Measurements from ENCODE around the gene TAAR9. TPM values are rescaled to one million over a fixed set of nuclear protein-coding genes. Genes with fewer than 3 reads are reported as not detected.
A peak's percentile ranks its signal among the peaks of the same experiment; 100 is the strongest.

The TAAR9 gene
- total RNA-seq, 3 donors from 2014 or later = not detected

DNA sequence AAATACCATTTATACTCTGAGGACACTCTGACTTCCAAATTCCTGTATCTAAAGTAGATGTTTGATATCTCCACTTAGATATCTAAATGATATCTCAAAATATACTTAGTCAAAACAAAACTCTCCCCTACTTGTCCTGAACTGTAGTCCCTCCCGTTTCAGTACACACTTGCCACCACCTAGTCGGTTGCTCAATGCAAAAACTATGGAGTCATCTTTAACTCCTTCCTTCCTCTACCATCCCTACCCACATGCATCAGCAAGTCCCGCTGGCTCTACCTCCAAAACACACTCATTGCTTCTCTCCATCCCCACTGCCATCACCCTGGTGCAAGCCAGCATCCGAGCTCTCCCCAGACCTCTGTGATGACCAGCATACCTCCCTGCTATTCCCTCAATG is 38.3 kb upstream of the TAAR9 start:
- no peaks in the 10 kb centered on the region for H3K36me3 ChIP-seq (ENCODE audit: low read depth)
- intact Hi-C loops (cut with DNase I, micrococcal nuclease) = no loop called here
- peaks cover 3% of the 10 kb centered on the region for H3K4me1 ChIP-seq (ENCODE audit: low read depth)
- peak; percentile 12 for ATAC-seq
- no peaks in the 10 kb centered on the region for H3K9me3 ChIP-seq
- DNase-seq = no peak
- no peak overlapping the region for H3K4me3 ChIP-seq
- TF ChIP-seq, protein P1, sequence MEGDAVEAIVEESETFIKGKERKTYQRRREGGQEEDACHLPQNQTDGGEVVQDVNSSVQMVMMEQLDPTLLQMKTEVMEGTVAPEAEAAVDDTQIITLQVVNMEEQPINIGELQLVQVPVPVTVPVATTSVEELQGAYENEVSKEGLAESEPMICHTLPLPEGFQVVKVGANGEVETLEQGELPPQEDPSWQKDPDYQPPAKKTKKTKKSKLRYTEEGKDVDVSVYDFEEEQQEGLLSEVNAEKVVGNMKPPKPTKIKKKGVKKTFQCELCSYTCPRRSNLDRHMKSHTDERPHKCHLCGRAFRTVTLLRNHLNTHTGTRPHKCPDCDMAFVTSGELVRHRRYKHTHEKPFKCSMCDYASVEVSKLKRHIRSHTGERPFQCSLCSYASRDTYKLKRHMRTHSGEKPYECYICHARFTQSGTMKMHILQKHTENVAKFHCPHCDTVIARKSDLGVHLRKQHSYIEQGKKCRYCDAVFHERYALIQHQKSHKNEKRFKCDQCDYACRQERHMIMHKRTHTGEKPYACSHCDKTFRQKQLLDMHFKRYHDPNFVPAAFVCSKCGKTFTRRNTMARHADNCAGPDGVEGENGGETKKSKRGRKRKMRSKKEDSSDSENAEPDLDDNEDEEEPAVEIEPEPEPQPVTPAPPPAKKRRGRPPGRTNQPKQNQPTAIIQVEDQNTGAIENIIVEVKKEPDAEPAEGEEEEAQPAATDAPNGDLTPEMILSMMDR (IDR thresholded peaks at IDR 0.05) = no peak

DNA sequence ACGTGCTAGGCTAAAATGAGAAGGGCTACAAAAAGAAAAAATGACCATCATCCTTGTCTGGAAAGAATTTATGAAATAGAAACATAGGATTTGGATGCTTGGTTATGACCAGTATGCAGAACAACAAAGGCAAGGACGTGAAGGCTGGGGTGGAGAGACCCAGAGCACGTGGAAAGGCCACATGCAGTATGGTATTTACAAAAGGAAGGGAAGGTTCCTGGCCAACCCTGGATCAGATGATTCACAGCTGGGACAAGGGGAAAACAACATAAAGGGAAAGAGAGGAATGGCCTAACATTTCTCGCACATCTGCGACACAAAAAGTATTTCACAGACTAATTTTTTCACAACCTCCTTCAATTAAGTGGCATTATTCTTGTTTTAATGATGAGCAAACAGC is 33.3 kb upstream of the TAAR9 start:
- TF ChIP-seq, protein P1 (IDR thresholded peaks at IDR 0.05) = no peak
- DNase-seq = no peak
- Histone ChIP-seq H3K4me3 (no peak overlapping the region), H3K4me1 (ENCODE audit: low read depth) (peaks cover 10% of the 10 kb centered on the region), H3K36me3 (ENCODE audit: low read depth) (no peaks in the 10 kb centered on the region), H3K9me3 (no peaks in the 10 kb centered on the region)
- ATAC-seq = peak; percentile 42
- intact Hi-C loops (cut with DNase I, micrococcal nuclease) = no loop called here

DNA sequence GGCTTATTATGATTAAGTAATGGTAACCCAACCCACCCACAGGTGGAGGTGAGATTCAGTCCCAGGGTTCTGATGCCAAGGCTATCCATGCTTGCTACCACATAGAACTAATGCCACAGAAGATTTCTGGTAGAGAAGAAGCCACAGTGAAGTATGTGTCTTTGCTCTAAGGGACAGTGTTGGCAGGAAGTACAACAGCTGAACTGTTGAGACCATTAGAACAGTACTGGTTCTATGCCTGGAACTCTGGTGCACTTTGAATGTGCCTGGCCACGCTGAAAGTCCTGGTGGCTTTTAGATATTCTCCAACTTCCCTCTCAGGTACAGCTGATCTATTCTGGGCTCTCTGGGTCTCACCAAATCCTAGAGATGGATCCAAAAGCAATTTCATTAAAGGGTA is 32.9 kb upstream of the TAAR9 start:
- Histone ChIP-seq H3K4me1 (ENCODE audit: low read depth) (peaks cover 10% of the 10 kb centered on the region), H3K36me3 (ENCODE audit: low read depth) (no peaks in the 10 kb centered on the region), H3K4me3 (no peak overlapping the region), H3K9me3 (no peaks in the 10 kb centered on the region)
- intact Hi-C loops (cut with DNase I, micrococcal nuclease) = no loop called here
- ATAC-seq (no peak), DNase-seq (no peak)
- TF ChIP-seq, protein P1 (IDR thresholded peaks at IDR 0.05) = no peak

DNA sequence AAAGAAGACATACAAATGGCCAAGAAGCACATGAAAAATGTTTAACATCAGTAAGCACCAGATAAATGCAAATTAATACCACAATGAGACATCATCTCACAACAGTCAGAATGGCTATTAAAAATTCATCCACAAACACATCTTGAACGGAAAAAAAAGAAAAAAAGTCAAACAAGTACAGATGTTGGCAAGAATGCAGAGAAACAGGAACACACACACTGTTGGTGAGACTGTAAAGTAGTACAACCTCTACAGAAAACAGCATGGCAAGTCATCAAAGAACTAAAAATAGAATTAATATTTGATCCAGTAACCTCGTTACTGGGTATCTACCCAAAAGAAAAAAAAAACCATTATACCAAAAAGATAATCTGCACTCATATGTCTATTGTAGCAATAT is 31.6 kb upstream of the TAAR9 start:
- DNase-seq = no peak
- TF ChIP-seq, protein P1 (IDR thresholded peaks at IDR 0.05) = no peak
- peaks cover 20% of the 10 kb centered on the region for H3K4me1 ChIP-seq (ENCODE audit: low read depth)
- no peak overlapping the region for H3K4me3 ChIP-seq
- H3K9me3 ChIP-seq = no peaks in the 10 kb centered on the region
- no peak for ATAC-seq
- intact Hi-C loops (cut with DNase I, micrococcal nuclease) = no loop called here
- no peaks in the 10 kb centered on the region for H3K36me3 ChIP-seq (ENCODE audit: low read depth)

DNA sequence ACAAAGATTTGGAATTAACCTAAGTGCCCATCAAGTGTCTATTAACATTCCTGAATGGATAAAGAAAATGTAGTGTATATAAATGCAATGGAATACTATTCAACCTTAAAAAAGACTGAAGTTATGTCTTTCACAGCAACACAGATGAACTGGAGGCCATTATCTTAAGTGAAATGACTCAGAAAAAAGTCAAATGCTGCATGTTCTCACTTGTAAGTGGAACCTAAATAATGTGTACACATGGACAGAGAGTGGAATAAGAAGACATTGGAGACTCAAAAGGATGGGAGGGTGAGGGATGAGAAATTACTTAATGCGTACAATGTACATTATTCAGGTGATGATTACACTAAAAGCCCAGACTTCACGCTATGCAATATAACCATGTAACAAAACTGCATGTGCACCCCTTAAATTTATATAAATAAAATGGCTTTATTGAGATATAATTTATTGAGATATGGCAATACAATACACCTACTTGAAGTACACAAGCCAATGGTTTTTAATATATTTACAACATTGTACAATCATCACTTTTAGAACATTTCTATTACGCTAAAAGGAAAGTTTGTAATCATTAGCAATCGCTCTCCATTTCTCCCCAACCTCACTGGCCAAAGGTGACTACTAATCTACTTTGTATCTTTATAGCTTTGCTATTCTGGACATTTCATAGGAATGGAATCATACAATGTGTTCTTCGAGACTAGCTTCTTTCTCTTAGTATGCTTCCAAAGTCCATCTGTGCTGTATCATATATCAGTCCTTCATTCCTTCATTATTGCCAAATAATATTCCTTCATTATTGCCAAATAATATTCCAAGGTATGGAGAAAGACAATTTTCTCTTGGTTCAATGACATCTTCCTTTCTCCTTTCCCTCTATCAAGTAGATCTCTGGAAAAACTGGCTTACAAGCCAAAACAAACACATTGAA is 30.9 kb upstream of the TAAR9 start:
- H3K4me1 ChIP-seq (ENCODE audit: low read depth) = peaks cover 21% of the 10 kb centered on the region
- no peaks in the 10 kb centered on the region for H3K9me3 ChIP-seq
- TF ChIP-seq, protein P1 (IDR thresholded peaks at IDR 0.05) = no peak
- no peak for DNase-seq
- no peak overlapping the region for H3K4me3 ChIP-seq
- no peak for ATAC-seq
- intact Hi-C loops (cut with DNase I, micrococcal nuclease) = no loop called here
- no peaks in the 10 kb centered on the region for H3K36me3 ChIP-seq (ENCODE audit: low read depth)

All from mucosa of descending colon (tissue), 3 donors.